HCT116 (cell line): ENCODE measurements around the gene TENM4. TPM values are rescaled to one million over a fixed set of nuclear protein-coding genes. Genes with fewer than 3 reads are reported as not detected.

ENCODE experiments used
- ATAC-seq: fragments of 200-7000 bp; cut with Tn5 transposase; 2 replicates; pipeline ENCODE4 v1.9.1; 2020; ENCODE audit warnings: mild to moderate bottlenecking, moderate library complexity
- BruUV-seq: library from RNA; stranded (reverse); fragments of 400-500 nt; replicated peaks from 2 replicates; lab custom pipeline; 2021; lab: Mats Ljungman, UMichigan
- CTCF ChIA-PET: fragments of 300-600 bp; sonication (Branson Sonifier 250); formaldehyde crosslinking; loops from one replicate; lab custom pipeline; 2021; ENCODE audit warnings: antibody characterized with exemption; lab: Charles Lee
- POLR2A ChIA-PET: fragments of 300-600, 350-600 bp; sonication (Branson Sonifier 250); formaldehyde crosslinking; loops from one replicate; lab custom pipeline; 2021; ENCODE audit warnings: antibody characterized with exemption; lab: Charles Lee
- RAD21 ChIA-PET, 2 experiments: fragments of 300-600 bp; sonication (Branson Sonifier 250); formaldehyde crosslinking; loops; one replicate each; lab custom pipeline; 2023; ENCODE audit warnings: low total read pairs in 2 of 2; ENCODE audit not compliant: uncharacterized antibody in 2 of 2, unreplicated experiment in 2 of 2, low non-redundant PET in 1 of 2; lab: Charles Lee
- DNase-seq: peaks from one replicate; pipeline ENCODE4 v3.0.0-alpha.2; 2010; ENCODE audit warnings: low read depth, low spot score
- H2AFZ ChIP-seq: fragments of 200-600 bp; shearing (Covaris generic), sonication (generic); 2 replicates; pipeline ENCODE4 v1.6.1; 2017; ENCODE audit warnings: low read depth, mixed run types, mixed read lengths, antibody characterized with exemption, low read length; ENCODE audit not compliant: poor library complexity, severe bottlenecking
- H3K27ac ChIP-seq: 2 replicates; pipeline ENCODE4 v1.5.1; 2012; ENCODE audit warnings: low read depth, low read length
- H3K27me3 ChIP-seq: fragments of 200-600 bp; sonication (generic); 2 replicates; pipeline ENCODE4 v1.6.1; 2016; ENCODE audit warnings: mixed run types, low read length, mixed read lengths; ENCODE audit not compliant: insufficient read depth
- H3K36me3 ChIP-seq, 2 experiments: fragments of 200-500 bp in 1 of 2; fragments of 200-600 bp in 1 of 2; sonication (Bioruptor generic) in 1 of 2; sonication (generic) in 1 of 2; 2 replicates each; pipeline versions ENCODE4 v1.5.1 to v1.6.1; 2014 to 2016; ENCODE audit warnings: low read length in 2 of 2, inconsistent platforms in 1 of 2, mixed read lengths in 1 of 2, mixed run types in 1 of 2; ENCODE audit not compliant: insufficient read depth in 2 of 2, control insufficient read depth in 1 of 2
- H3K4me1 ChIP-seq, 2 experiments: fragments of 200-600 bp in 1 of 2; sonication (generic) in 1 of 2; 2 replicates each; pipeline versions ENCODE4 v1.5.1 to v1.6.1; 2012 to 2017; ENCODE audit warnings: low read length in 2 of 2, inconsistent platforms in 1 of 2, mild to moderate bottlenecking in 1 of 2, mixed read lengths in 1 of 2, mixed run types in 1 of 2, moderate library complexity in 1 of 2; ENCODE audit not compliant: insufficient read depth in 2 of 2, control insufficient read depth in 1 of 2
- H3K4me2 ChIP-seq: fragments of 200-600 bp; sonication (generic); 2 replicates; pipeline ENCODE4 v1.6.1; 2017; ENCODE audit warnings: mixed run types, low read length, mixed read lengths
- H3K4me3 ChIP-seq, 2 experiments: fragments of 200-600 bp in 1 of 2; sonication (generic) in 1 of 2; replicated peaks in 1 of 2; 2 replicates each; pipeline ENCODE4 v1.5.1; 2011 to 2016; ENCODE audit warnings: low read length in 2 of 2, control low read depth in 1 of 2, low read depth in 1 of 2, mild to moderate bottlenecking in 1 of 2, mixed read lengths in 1 of 2, mixed run types in 1 of 2
- H3K79me2 ChIP-seq: fragments of 200-600 bp; sonication (generic); 2 replicates; pipeline ENCODE4 v1.6.1; 2017; ENCODE audit warnings: mild to moderate bottlenecking, mixed run types, low read length, moderate library complexity, mixed read lengths; ENCODE audit not compliant: insufficient read depth
- H3K9ac ChIP-seq: fragments of 200-600 bp; sonication (generic); 2 replicates; pipeline ENCODE4 v1.6.1; 2016; ENCODE audit warnings: low read length, mixed read lengths
- H3K9me2 ChIP-seq: fragments of 200-600 bp; sonication (generic), shearing (Covaris generic); 2 replicates; pipeline ENCODE4 v1.6.1; 2017; ENCODE audit warnings: mixed run types, mild to moderate bottlenecking, moderate library complexity; ENCODE audit not compliant: insufficient read depth
- H3K9me3 ChIP-seq, 2 experiments: fragments of 200-500 bp in 1 of 2; fragments of 200-600 bp in 1 of 2; sonication (Bioruptor generic) in 1 of 2; sonication (generic) in 1 of 2; 2 replicates each; pipeline ENCODE4 v1.6.1; 2014 to 2017; ENCODE audit warnings: low read length in 2 of 2, mixed read lengths in 2 of 2, inconsistent platforms in 1 of 2, low read depth in 1 of 2, mild to moderate bottlenecking in 1 of 2, mixed run types in 1 of 2, moderate library complexity in 1 of 2; ENCODE audit not compliant: control insufficient read depth in 1 of 2, insufficient read depth in 1 of 2
- H4K20me1 ChIP-seq: fragments of 200-600 bp; sonication (generic), shearing (Covaris generic); 2 replicates; pipeline ENCODE4 v1.6.1; 2017; ENCODE audit warnings: mixed run types, mild to moderate bottlenecking, moderate library complexity; ENCODE audit not compliant: insufficient read depth
- EGR1 ChIP-seq: IDR thresholded peaks from 2 replicates; pipeline ENCODE4 v1.6.1; 2012; ENCODE audit warnings: low read depth
- ELF1 ChIP-seq: IDR thresholded peaks from 2 replicates; pipeline ENCODE4 v1.6.1; 2012; ENCODE audit warnings: low read depth, borderline replicate concordance
- RAD21 ChIP-seq: IDR thresholded peaks from 2 replicates; pipeline ENCODE4 v1.6.1; 2012; ENCODE audit warnings: low read depth, mild to moderate bottlenecking
- SP1 ChIP-seq: IDR thresholded peaks from 2 replicates; pipeline ENCODE4 v1.6.1; 2012; ENCODE audit warnings: low read depth
- SRF ChIP-seq: IDR thresholded peaks from 2 replicates; pipeline ENCODE4 v1.6.1; 2012; ENCODE audit warnings: low read depth
- TCF7L2 ChIP-seq: IDR thresholded peaks from 2 replicates; pipeline ENCODE4 v1.7.0; 2011; ENCODE audit warnings: borderline replicate concordance, inconsistent platforms; ENCODE audit not compliant: insufficient read depth, insufficient read length; ENCODE audit errors: extremely low read depth
- intact Hi-C: fragments of 100-400 bp; cut with micrococcal nuclease; formaldehyde crosslinking; loops from 2 replicates; pipeline ENCODE4 v1.10.0; 2022
- total RNA-seq: library from RNA; stranded (reverse); gene quantifications from one replicate; pipeline ENCODE4 v1.2.1, GENCODE V29; 2021; ENCODE audit not compliant: unreplicated experiment
- TF ChIP-seq, protein P1 (sequence below): IDR thresholded peaks from 2 replicates; pipeline ENCODE4 v1.6.1; 2012
- TF ChIP-seq, protein P2 (sequence below): IDR thresholded peaks from 2 replicates; pipeline ENCODE4 v1.6.1; 2012; ENCODE audit warnings: low read depth
- TF ChIP-seq, protein P3 (sequence below): IDR thresholded peaks from 2 replicates; pipeline ENCODE4 v1.6.1; 2011; ENCODE audit warnings: mild to moderate bottlenecking, low read length, moderate library complexity; ENCODE audit not compliant: insufficient replicate concordance; ENCODE audit errors: extremely low read depth
- TF ChIP-seq, protein P4 (sequence below): IDR thresholded peaks from 2 replicates; pipeline ENCODE4 v1.6.1; 2012

Gene TENM4
- total RNA-seq, 1 experiment from 2014 or later = 0.05 TPM

DNA sequence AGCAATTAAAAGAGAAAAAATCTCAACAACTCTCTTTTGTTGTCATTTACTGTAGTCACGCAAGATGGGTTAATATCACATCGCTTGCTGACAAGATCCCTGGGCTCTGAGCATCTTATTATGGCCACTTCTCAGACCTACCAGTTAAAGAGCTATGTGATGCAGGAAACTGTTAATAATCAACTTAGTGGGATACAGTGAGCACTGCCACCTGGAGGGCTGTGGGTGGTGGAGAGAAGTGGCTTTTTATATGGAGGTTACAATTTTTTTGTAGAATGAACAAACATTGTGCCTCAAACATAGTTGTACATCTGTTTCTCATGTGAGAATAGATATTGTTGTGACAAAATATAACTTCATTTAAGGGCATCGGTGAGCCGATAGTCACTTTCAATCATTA lies 181.0 kb downstream of the TENM4 start:
- H3K9me3 ChIP-seq = no peaks in the 10 kb centered on the region
- no peak overlapping the region for H3K4me2 ChIP-seq
- CTCF ChIA-PET = interaction anchor here (0.8 to 1.6 kb wide), 3 partner anchors 9 to 615 kb away, joined by 3 to 4 read pairs (median 3); no protein-coding TSS in a partner anchor
- H3K27ac ChIP-seq = no peak overlapping the region
- no peaks in the 10 kb centered on the region for H3K36me3 ChIP-seq
- H3K9me2 ChIP-seq = no peaks in the 10 kb centered on the region
- H2AFZ ChIP-seq = no peak overlapping the region
- ATAC-seq (no peak), DNase-seq (no peak)
- intact Hi-C loops = no loop called here
- H3K4me3 ChIP-seq = no peak overlapping the region
- TF ChIP-seq TCF7L2 (no peak), SRF (no peak), EGR1 (no peak)
- TF ChIP-seq, protein P1, sequence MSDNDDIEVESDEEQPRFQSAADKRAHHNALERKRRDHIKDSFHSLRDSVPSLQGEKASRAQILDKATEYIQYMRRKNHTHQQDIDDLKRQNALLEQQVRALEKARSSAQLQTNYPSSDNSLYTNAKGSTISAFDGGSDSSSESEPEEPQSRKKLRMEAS = no peak
- no peaks in the 10 kb centered on the region for H3K4me1 ChIP-seq
- peaks cover 23% of the 10 kb centered on the region for H3K27me3 ChIP-seq
- RAD21 ChIA-PET = no interaction called here
- H3K79me2 ChIP-seq = no peaks in the 10 kb centered on the region
- BruUV-seq = no TSS peak
- H4K20me1 ChIP-seq = no peaks in the 10 kb centered on the region
- no peak overlapping the region for H3K9ac ChIP-seq
- POLR2A ChIA-PET = no interaction called here

DNA sequence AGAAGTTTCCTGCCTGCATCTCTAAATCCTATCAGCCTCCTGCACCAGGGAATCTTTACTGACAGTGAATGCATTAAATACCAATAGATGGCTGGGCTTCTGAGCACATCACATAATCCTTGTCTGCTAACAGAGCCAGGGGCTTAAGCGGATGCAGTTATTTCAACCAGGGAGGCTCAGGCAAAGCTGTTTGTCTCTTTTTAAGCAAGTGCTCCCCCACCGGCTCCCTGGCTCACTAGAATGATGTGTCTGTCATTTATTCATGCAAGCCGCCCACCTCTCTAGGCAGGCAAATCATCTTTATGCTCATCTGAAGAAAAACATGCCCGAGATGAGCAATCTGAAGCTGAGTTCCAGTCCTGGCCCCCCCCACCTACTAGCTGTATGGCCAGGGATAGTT lies 182.3 kb downstream of the TENM4 start:
- no peaks in the 10 kb centered on the region for H3K9me3 ChIP-seq
- intact Hi-C loops = no loop called here
- no peak overlapping the region for H3K4me3 ChIP-seq
- POLR2A ChIA-PET = no interaction called here
- no TSS peak for BruUV-seq
- RAD21 ChIA-PET = no interaction called here
- no peak for ATAC-seq
- no peaks in the 10 kb centered on the region for H3K9me2 ChIP-seq
- DNase-seq = no peak
- no peaks in the 10 kb centered on the region for H3K79me2 ChIP-seq
- no peaks in the 10 kb centered on the region for H3K4me1 ChIP-seq
- no peak overlapping the region for H2AFZ ChIP-seq
- no peaks in the 10 kb centered on the region for H3K36me3 ChIP-seq
- H3K27me3 ChIP-seq = peaks cover 23% of the 10 kb centered on the region
- H4K20me1 ChIP-seq = no peaks in the 10 kb centered on the region
- H3K4me2 ChIP-seq = no peak overlapping the region
- no peak overlapping the region for H3K27ac ChIP-seq
- H3K9ac ChIP-seq = no peak overlapping the region
- CTCF ChIA-PET = interaction anchor here (1.6 kb wide), 1 partner anchor 613 kb away, joined by 3 read pairs; no protein-coding TSS in a partner anchor
- TF ChIP-seq, protein P2, sequence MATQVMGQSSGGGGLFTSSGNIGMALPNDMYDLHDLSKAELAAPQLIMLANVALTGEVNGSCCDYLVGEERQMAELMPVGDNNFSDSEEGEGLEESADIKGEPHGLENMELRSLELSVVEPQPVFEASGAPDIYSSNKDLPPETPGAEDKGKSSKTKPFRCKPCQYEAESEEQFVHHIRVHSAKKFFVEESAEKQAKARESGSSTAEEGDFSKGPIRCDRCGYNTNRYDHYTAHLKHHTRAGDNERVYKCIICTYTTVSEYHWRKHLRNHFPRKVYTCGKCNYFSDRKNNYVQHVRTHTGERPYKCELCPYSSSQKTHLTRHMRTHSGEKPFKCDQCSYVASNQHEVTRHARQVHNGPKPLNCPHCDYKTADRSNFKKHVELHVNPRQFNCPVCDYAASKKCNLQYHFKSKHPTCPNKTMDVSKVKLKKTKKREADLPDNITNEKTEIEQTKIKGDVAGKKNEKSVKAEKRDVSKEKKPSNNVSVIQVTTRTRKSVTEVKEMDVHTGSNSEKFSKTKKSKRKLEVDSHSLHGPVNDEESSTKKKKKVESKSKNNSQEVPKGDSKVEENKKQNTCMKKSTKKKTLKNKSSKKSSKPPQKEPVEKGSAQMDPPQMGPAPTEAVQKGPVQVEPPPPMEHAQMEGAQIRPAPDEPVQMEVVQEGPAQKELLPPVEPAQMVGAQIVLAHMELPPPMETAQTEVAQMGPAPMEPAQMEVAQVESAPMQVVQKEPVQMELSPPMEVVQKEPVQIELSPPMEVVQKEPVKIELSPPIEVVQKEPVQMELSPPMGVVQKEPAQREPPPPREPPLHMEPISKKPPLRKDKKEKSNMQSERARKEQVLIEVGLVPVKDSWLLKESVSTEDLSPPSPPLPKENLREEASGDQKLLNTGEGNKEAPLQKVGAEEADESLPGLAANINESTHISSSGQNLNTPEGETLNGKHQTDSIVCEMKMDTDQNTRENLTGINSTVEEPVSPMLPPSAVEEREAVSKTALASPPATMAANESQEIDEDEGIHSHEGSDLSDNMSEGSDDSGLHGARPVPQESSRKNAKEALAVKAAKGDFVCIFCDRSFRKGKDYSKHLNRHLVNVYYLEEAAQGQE = no peak
- TF ChIP-seq, protein P3, sequence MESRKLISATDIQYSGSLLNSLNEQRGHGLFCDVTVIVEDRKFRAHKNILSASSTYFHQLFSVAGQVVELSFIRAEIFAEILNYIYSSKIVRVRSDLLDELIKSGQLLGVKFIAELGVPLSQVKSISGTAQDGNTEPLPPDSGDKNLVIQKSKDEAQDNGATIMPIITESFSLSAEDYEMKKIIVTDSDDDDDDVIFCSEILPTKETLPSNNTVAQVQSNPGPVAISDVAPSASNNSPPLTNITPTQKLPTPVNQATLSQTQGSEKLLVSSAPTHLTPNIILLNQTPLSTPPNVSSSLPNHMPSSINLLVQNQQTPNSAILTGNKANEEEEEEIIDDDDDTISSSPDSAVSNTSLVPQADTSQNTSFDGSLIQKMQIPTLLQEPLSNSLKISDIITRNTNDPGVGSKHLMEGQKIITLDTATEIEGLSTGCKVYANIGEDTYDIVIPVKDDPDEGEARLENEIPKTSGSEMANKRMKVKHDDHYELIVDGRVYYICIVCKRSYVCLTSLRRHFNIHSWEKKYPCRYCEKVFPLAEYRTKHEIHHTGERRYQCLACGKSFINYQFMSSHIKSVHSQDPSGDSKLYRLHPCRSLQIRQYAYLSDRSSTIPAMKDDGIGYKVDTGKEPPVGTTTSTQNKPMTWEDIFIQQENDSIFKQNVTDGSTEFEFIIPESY = no peak
- no peak for TF ChIP-seq RAD21
- no peak for TF ChIP-seq ELF1
- TF ChIP-seq EGR1 = no peak
- TF ChIP-seq SP1 = no peak
- TF ChIP-seq, protein P4, sequence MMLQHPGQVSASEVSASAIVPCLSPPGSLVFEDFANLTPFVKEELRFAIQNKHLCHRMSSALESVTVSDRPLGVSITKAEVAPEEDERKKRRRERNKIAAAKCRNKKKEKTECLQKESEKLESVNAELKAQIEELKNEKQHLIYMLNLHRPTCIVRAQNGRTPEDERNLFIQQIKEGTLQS = no peak
- TF ChIP-seq, protein P1 = no peak
- TF ChIP-seq SRF = no peak
